T-helper 17 cell (primary cell): ENCODE results near the gene FMO1. TPM values are rescaled to one million over a fixed set of nuclear protein-coding genes. Genes with fewer than 3 reads are reported as not detected.
"Not testable (repeated sequence)": the region's sequence is repeated elsewhere in the genome, so short reads cannot be mapped to it uniquely, and the experiment has no call there.

ENCODE experiments used
- ATAC-seq: fragments of 150-1000 bp; cut with Tn5 transposase; 2 replicates; pipeline ENCODE4 v1.10.0; 2021; ENCODE audit warnings: mild to moderate bottlenecking, moderate library complexity
- DNase-seq, 3 donors: peaks; one replicate each; pipeline versions ENCODE4 v3.0.0 to v3.0.0-alpha.2; 2020 to 2021
- H3K9me3 ChIP-seq: one replicate; pipeline ENCODE4 v1.7.0; 2013; ENCODE audit warnings: low read length, mild to moderate bottlenecking; ENCODE audit not compliant: control insufficient read depth, poor library complexity, severe bottlenecking
- H3K27ac Mint-ChIP-seq: one replicate; pipeline ENCODE4 v1.8.0; 2022; ENCODE audit warnings: mild to moderate bottlenecking, moderate library complexity, mixed read lengths
- H3K27me3 Mint-ChIP-seq: one replicate; pipeline ENCODE4 v1.8.0; 2022; ENCODE audit warnings: mixed read lengths
- H3K36me3 Mint-ChIP-seq: one replicate; pipeline ENCODE4 v1.8.0; 2022; ENCODE audit warnings: low read depth, mixed read lengths
- H3K4me1 Mint-ChIP-seq: one replicate; pipeline ENCODE4 v1.8.0; 2022; ENCODE audit warnings: mild to moderate bottlenecking, mixed read lengths
- H3K4me3 Mint-ChIP-seq: one replicate; pipeline ENCODE4 v1.8.0; 2022; ENCODE audit warnings: mild to moderate bottlenecking, moderate library complexity, mixed read lengths
- total RNA-seq, 4 donors: library from RNA in 2 of 4; stranded (reverse) in 2 of 4; gene quantifications; one replicate each; pipeline ENCODE4 v1.2.3 and lab custom pipeline; 2022 to 2026

FMO1 gene
- total RNA-seq, 2 donors from 2014 or later, result not detected

DNA sequence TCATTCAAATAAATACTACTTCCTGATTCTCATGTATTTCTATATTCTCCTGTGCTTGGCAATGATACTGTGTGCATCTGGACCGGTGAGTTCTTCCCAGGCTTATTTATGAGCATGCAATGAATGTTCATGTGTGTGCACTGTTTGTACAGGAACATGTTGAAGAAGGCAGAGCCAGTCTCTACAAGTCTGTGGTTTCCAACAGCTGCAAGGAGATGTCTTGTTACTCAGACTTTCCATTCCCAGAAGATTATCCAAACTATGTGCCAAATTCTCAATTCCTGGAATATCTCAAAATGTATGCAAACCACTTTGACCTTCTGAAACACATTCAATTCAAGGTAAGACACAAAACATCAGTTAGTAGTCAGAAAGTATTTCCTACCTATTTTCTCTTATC, 19.1 kb downstream of the FMO1 start:
- Mint-ChIP-seq H3K4me3 (no peak overlapping the region), H3K27me3 (peaks cover 37% of the 10 kb centered on the region), H3K36me3 (no peaks in the 10 kb centered on the region), H3K4me1 (no peaks in the 10 kb centered on the region), H3K27ac (no peak overlapping the region)
- DNase-seq (no peak), ATAC-seq (no peak)
- H3K9me3 ChIP-seq, result no peaks in the 10 kb centered on the region

- Mint-ChIP-seq H3K27ac (no peak overlapping the region), H3K36me3 (no peaks in the 10 kb centered on the region), H3K27me3 (peaks cover 26% of the 10 kb centered on the region), H3K4me1 (no peaks in the 10 kb centered on the region), H3K4me3 (no peak overlapping the region)
- DNase-seq, result no peak
- ATAC-seq, result no peak
- H3K9me3 ChIP-seq, result no peaks in the 10 kb centered on the region
These were observed 22.5 kb downstream of the FMO1 start for GRCh38 chr1:171270806-171271205.

- no peaks in the 10 kb centered on the region for H3K4me1 Mint-ChIP-seq
- no peaks in the 10 kb centered on the region for H3K36me3 Mint-ChIP-seq
- H3K4me3 Mint-ChIP-seq, result no peak overlapping the region
- H3K27ac Mint-ChIP-seq, result no peak overlapping the region
- ATAC-seq (no peak), DNase-seq (no peak)
- H3K9me3 ChIP-seq, result no peaks in the 10 kb centered on the region
- peaks cover 17% of the 10 kb centered on the region for H3K27me3 Mint-ChIP-seq
These were observed 29.2 kb downstream of the FMO1 start for GRCh38 chr1:171277534-171277933.

GRCh38 chr1:171279234-171279633, 30.9 kb downstream of the FMO1 start:
- ATAC-seq (no peak), DNase-seq (no peak)
- Mint-ChIP-seq H3K4me1 (peaks cover 2% of the 10 kb centered on the region), H3K4me3 (no peak overlapping the region), H3K27me3 (peaks cover 17% of the 10 kb centered on the region), H3K36me3 (no peaks in the 10 kb centered on the region), H3K27ac (no peak overlapping the region)
- H3K9me3 ChIP-seq, result no peaks in the 10 kb centered on the region

DNA sequence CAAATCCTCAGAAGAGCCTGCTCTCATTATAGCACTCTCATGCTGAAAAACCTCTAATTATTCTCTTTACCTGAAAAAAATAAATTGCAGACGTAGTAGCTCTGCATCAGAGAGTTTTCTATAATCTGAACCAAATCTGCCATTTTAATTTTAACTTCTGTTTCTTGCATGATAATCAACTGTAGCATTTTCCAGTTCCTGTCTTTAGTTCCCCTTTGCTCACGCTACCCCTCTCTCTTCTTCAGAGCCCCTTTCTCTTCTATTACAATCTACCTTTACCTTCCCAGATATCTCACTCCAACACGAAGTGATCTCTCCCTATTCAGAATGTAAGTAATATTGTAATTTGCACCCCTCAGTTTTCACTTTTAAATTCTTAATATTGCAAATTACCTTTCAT, 31.4 kb downstream of the FMO1 start:
- no peak for DNase-seq

GRCh38 chr1:171280599-171280998, 32.3 kb downstream of the FMO1 start:
- Mint-ChIP-seq H3K4me1 (peaks cover 2% of the 10 kb centered on the region), H3K4me3 (no peak overlapping the region), H3K27ac (no peak overlapping the region), H3K36me3 (no peaks in the 10 kb centered on the region), H3K27me3 (peaks cover 22% of the 10 kb centered on the region)
- DNase-seq (no peak), ATAC-seq (no peak)
- H3K9me3 ChIP-seq, result no peaks in the 10 kb centered on the region

More for the DNA sequence above, 31.4 kb downstream of the FMO1 start:
- peaks cover 17% of the 10 kb centered on the region for H3K27me3 Mint-ChIP-seq
- no peak overlapping the region for H3K4me3 Mint-ChIP-seq
- ATAC-seq, result no peak
- H3K9me3 ChIP-seq, result no peaks in the 10 kb centered on the region
- peaks cover 2% of the 10 kb centered on the region for H3K4me1 Mint-ChIP-seq
- no peaks in the 10 kb centered on the region for H3K36me3 Mint-ChIP-seq
- H3K27ac Mint-ChIP-seq, result no peak overlapping the region

DNA sequence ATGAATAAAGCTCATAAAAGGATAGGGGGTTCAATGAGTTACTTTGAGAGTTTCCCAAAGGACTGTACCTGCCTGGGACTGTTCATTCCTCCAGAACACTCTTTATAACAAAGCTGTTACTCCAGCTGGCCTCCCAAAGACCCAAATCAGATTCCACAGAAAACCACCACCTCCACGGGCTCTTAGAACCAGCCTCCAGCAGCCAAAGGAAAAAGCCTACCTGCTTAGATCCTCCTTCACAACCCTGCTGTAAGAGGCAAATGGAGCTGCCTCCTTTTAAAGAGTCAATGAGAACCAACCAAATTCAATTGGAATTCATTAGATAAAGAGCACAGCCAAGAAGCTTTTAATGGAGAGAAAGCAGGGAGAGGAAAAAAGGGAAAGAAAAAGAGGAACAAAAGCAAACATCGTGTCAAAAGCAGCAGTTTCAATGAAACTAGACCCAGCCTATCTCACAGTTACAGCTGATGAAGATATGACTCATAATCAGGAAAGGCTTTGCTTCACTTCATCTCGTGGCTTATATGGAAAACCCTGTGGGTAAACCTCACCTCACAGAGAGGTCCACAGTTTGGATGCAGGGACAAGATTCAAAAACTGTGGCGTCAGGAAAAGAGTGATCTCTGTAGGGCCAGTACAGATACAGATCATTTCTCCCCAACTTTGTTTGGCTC, 37.9 kb downstream of the FMO1 start:
- DNase-seq (no peak), ATAC-seq (no peak)
- Mint-ChIP-seq H3K4me1 (peaks cover 5% of the 10 kb centered on the region), H3K27me3 (peaks cover 45% of the 10 kb centered on the region), H3K4me3 (no peak overlapping the region), H3K36me3 (peaks cover 2% of the 10 kb centered on the region), H3K27ac (no peak overlapping the region)
- H3K9me3 ChIP-seq, result no peaks in the 10 kb centered on the region

GRCh38 chr1:171290621-171291020, 42.3 kb downstream of the FMO1 start:
- peaks cover 2% of the 10 kb centered on the region for H3K36me3 Mint-ChIP-seq
- ATAC-seq (no peak), DNase-seq (no peak)
- no peak overlapping the region for H3K27ac Mint-ChIP-seq
- H3K4me3 Mint-ChIP-seq, result no peak overlapping the region
- H3K4me1 Mint-ChIP-seq, result peaks cover 3% of the 10 kb centered on the region
- peaks cover 69% of the 10 kb centered on the region for H3K27me3 Mint-ChIP-seq
- no peaks in the 10 kb centered on the region for H3K9me3 ChIP-seq

GRCh38 chr1:171292799-171293198, 44.5 kb downstream of the FMO1 start:
- Mint-ChIP-seq H3K36me3 (peaks cover 2% of the 10 kb centered on the region), H3K27ac (no peak overlapping the region), H3K27me3 (peaks cover 55% of the 10 kb centered on the region), H3K4me1 (no peaks in the 10 kb centered on the region), H3K4me3 (no peak overlapping the region)
- H3K9me3 ChIP-seq, result no peaks in the 10 kb centered on the region
- ATAC-seq, result no peak
- no peak for DNase-seq

GRCh38 chr1:171295383-171295782, 47.1 kb downstream of the FMO1 start:
- not testable (repeated sequence) for H3K27ac Mint-ChIP-seq

DNA sequence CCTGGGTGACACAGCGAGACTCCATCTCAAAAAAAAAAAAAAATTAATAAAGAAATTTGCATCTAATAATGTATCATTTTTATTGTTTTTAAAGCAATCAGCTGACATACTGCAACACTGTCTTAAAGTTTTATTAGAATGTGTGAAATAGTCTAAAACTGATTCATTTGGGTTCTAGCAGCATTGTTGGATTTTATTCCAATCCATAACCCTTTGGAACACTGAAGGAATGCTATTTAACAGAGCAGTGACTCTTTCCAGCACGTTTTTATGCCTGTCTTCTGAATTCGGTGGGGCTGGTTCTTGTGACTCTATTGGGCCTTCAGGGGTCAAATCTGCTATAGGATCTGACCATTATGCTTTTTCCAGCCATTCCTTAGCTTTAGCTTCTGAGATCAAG, 47.5 kb downstream of the FMO1 start:
- ATAC-seq (no peak), DNase-seq (no peak)
- Mint-ChIP-seq H3K36me3 (peaks cover 2% of the 10 kb centered on the region), H3K4me3 (no peak overlapping the region), H3K27ac (no peak overlapping the region), H3K4me1 (no peaks in the 10 kb centered on the region), H3K27me3 (peaks cover 37% of the 10 kb centered on the region)
- peaks cover 11% of the 10 kb centered on the region for H3K9me3 ChIP-seq

More at GRCh38 chr1:171295383-171295782, 47.1 kb downstream of the FMO1 start:
- H3K27me3 Mint-ChIP-seq, result peaks cover 37% of the 10 kb centered on the region
- not testable (repeated sequence) for H3K36me3 Mint-ChIP-seq, H3K9me3 ChIP-seq, DNase-seq, H3K4me3 Mint-ChIP-seq, ATAC-seq, H3K4me1 Mint-ChIP-seq

- peaks cover 11% of the 10 kb centered on the region for H3K9me3 ChIP-seq
- Mint-ChIP-seq H3K4me3 (no peak overlapping the region), H3K27me3 (peaks cover 37% of the 10 kb centered on the region), H3K27ac (no peak overlapping the region), H3K4me1 (no peaks in the 10 kb centered on the region), H3K36me3 (peaks cover 2% of the 10 kb centered on the region)
- DNase-seq (no peak), ATAC-seq (no peak)
These were observed 48.6 kb downstream of the FMO1 start for GRCh38 chr1:171296897-171297296.

DNA sequence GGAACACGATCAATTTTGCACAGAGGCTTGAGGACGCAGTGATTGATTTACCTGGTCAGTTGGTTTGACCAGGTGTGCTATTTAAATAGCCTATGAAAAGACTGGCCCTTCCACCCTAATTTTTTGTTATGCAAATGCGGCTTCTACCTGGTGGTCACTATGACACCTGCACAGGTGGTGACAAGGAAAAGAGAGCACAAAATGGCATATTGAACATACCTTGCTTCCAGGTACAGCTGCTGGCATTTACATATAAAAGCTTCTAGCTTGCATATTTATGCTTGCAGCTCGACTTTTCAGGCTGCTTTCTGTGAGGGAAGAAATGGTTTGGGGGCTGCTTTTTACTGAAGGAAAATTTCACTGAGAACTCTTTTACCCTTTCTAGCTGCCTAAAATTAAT, 50.4 kb downstream of the FMO1 start:
- ATAC-seq (no peak), DNase-seq (no peak)
- Mint-ChIP-seq H3K36me3 (peaks cover 2% of the 10 kb centered on the region), H3K27me3 (peaks cover 25% of the 10 kb centered on the region), H3K27ac (no peak overlapping the region), H3K4me3 (no peak overlapping the region), H3K4me1 (no peaks in the 10 kb centered on the region)
- H3K9me3 ChIP-seq, result peaks cover 11% of the 10 kb centered on the region

DNA sequence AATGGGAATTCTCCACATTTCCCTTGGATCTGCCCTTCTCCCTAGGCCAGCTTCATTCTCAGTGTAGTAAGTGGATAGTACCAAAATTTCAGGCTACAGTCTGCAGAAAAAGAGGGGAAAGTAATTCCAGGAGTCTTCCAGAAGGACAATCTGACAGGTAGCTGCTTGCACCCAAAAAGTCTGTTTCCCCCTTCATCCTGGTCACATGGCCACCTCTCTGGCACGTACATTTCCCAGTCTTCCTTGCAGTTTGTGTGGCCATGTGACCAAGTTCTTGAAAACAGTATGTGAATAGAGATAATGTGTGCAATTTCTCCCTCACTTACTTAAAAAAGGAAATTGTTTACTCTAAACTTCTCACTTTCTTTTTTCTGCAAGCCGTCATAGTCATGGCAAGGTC, 51.0 kb downstream of the FMO1 start:
- H3K27ac Mint-ChIP-seq, result no peak overlapping the region
- peaks cover 2% of the 10 kb centered on the region for H3K36me3 Mint-ChIP-seq
- no peak for DNase-seq
- no peak for ATAC-seq
- H3K27me3 Mint-ChIP-seq, result peaks cover 18% of the 10 kb centered on the region
- peaks cover 11% of the 10 kb centered on the region for H3K9me3 ChIP-seq
- no peaks in the 10 kb centered on the region for H3K4me1 Mint-ChIP-seq
- no peak overlapping the region for H3K4me3 Mint-ChIP-seq
